NCI-H526 treated with DMSO at 0.1 percent for 48 hours (cell line): ENCODE data around the gene CAP1.

Experiments
- DNase-seq: peaks from one replicate; lab custom pipeline; 2025; lab: John Stamatoyannopoulos, UW

Gene CAP1

GRCh38 chr1:40096977-40097782 is 56.7 kb downstream of the CAP1 start, which contains the start of gene PPT1:
Gene PPT1 (minus strand): TSS chr1:40097252. CDS start chr1:40097238, 14 bp downstream.
- DNase-seq = peak; percentile 84

GRCh38 chr1:40102038-40102437 is 61.5 kb downstream of the CAP1 start:
- no peak for DNase-seq

GRCh38 chr1:40102896-40103295 is 62.4 kb downstream of the CAP1 start:
- no peak for DNase-seq

GRCh38 chr1:40105028-40105427 is 64.5 kb downstream of the CAP1 start:
- no peak for DNase-seq

GRCh38 chr1:40107290-40107959 is 66.9 kb downstream of the CAP1 start:
- no peak for DNase-seq

GRCh38 chr1:40110389-40110788 is 69.9 kb downstream of the CAP1 start:
- DNase-seq = no peak

- no peak for DNase-seq
Measured at GRCh38 chr1:40114400-40114799, 73.9 kb downstream of the CAP1 start.

GRCh38 chr1:40120128-40120527 is 79.6 kb downstream of the CAP1 start:
- no peak for DNase-seq
